BJ (cell line): ENCODE results near the gene SLC30A1. TPM values are rescaled to one million over a fixed set of nuclear protein-coding genes. Genes with fewer than 3 reads are reported as not detected.

ENCODE experiments used
- CTCF ChIA-PET: fragments of 350-600 bp; formaldehyde crosslinking; extraction: SDS; loops from one replicate; lab custom pipeline; 2021; ENCODE audit warnings: antibody characterized with exemption, inconsistent platforms; lab: Yijun Ruan, JAX
- POLR2A ChIA-PET: fragments of 300-600 bp; sonication (Branson Sonifier 250); formaldehyde crosslinking; extraction: SDS; loops from one replicate; lab custom pipeline; 2021; ENCODE audit warnings: antibody characterized with exemption; lab: Charles Lee
- DNase-seq: peaks from one replicate; pipeline ENCODE4 v3.0.0-alpha.2; 2011; ENCODE audit warnings: low read depth
- H3K27me3 ChIP-seq: 2 replicates; pipeline ENCODE4 v1.6.0; 2011; ENCODE audit warnings: low read length; ENCODE audit not compliant: control insufficient read depth, insufficient read depth
- H3K36me3 ChIP-seq: 2 replicates; pipeline ENCODE4 v1.5.1; 2011; ENCODE audit warnings: low read length; ENCODE audit not compliant: control insufficient read depth, insufficient read depth
- H3K4me3 ChIP-seq: 2 replicates; pipeline ENCODE4 v1.5.1; 2011; ENCODE audit warnings: low read depth, mild to moderate bottlenecking, control low read depth, low read length
- CTCF ChIP-seq: IDR thresholded peaks from 2 replicates; pipeline ENCODE4 v1.5.1; 2011; ENCODE audit warnings: low read depth, mild to moderate bottlenecking, control low read depth, inconsistent platforms, low read length, moderate library complexity; ENCODE audit not compliant: insufficient read depth
- polyA plus RNA-seq: library from polyadenylated mRNA; depleted of rRNA; stranded (reverse); fragments of >200 nt; gene quantifications from 2 replicates; pipeline ENCODE4 v1.2.3, GENCODE V29; 2011

The SLC30A1 gene
- polyA plus RNA-seq, 1 experiment: 5.8 TPM

GRCh38 chr1:211606914-211607753, 28.2 kb upstream of the SLC30A1 start:
- ChIA-PET POLR2A (no interaction called here), CTCF (no interaction called here)
- Histone ChIP-seq H3K27me3 (no peaks in the 10 kb centered on the region), H3K4me3 (no peak overlapping the region), H3K36me3 (no peaks in the 10 kb centered on the region)
- no peak for TF ChIP-seq CTCF
- DNase-seq: no peak

GRCh38 chr1:211606332-211606913, 27.5 kb upstream of the SLC30A1 start:
- no peak for DNase-seq
- no peak for TF ChIP-seq CTCF
- Histone ChIP-seq H3K4me3 (no peak overlapping the region), H3K27me3 (no peaks in the 10 kb centered on the region), H3K36me3 (no peaks in the 10 kb centered on the region)
- ChIA-PET CTCF (interaction anchor here (0.6 kb wide), 1 partner anchor 220 kb away, joined by 3 read pairs; no protein-coding TSS in a partner anchor), POLR2A (no interaction called here)

GRCh38 chr1:211605603-211606331, 26.8 kb upstream of the SLC30A1 start:
- ChIA-PET CTCF (interaction anchor here (0.6 to 1.2 kb wide), 2 partner anchors 14 to 221 kb away, joined by 3 read pairs; no protein-coding TSS in a partner anchor), POLR2A (no interaction called here)
- no peak for DNase-seq
- H3K4me3 ChIP-seq: no peak overlapping the region
- TF ChIP-seq CTCF: no peak
- H3K36me3 ChIP-seq: no peaks in the 10 kb centered on the region
- no peaks in the 10 kb centered on the region for H3K27me3 ChIP-seq

GRCh38 chr1:211605034-211605433, 26.1 kb upstream of the SLC30A1 start:
- Histone ChIP-seq H3K4me3 (no peak overlapping the region), H3K36me3 (no peaks in the 10 kb centered on the region), H3K27me3 (no peaks in the 10 kb centered on the region)
- POLR2A ChIA-PET: no interaction called here
- CTCF ChIA-PET: interaction anchor here (1.2 kb wide), 1 partner anchor 14 kb away, joined by 3 read pairs; no protein-coding TSS in a partner anchor
- TF ChIP-seq CTCF: no peak
- no peak for DNase-seq

GRCh38 chr1:211604548-211604947, 25.6 kb upstream of the SLC30A1 start:
- ChIA-PET POLR2A (no interaction called here), CTCF (interaction anchor here (1.2 kb wide), 1 partner anchor 15 kb away, joined by 3 read pairs; no protein-coding TSS in a partner anchor)
- no peak for TF ChIP-seq CTCF
- Histone ChIP-seq H3K4me3 (no peak overlapping the region), H3K36me3 (no peaks in the 10 kb centered on the region), H3K27me3 (no peaks in the 10 kb centered on the region)
- no peak for DNase-seq
